Measurements from ENCODE around the gene SF1. TPM values are rescaled to one million over a fixed set of nuclear protein-coding genes. Genes with fewer than 3 reads are reported as not detected.
A peak's percentile ranks its signal among the peaks of the same experiment; 100 is the strongest.

The SF1 gene
- total RNA-seq, 2 donors from 2014 or later: 150 to 470 TPM

DNA sequence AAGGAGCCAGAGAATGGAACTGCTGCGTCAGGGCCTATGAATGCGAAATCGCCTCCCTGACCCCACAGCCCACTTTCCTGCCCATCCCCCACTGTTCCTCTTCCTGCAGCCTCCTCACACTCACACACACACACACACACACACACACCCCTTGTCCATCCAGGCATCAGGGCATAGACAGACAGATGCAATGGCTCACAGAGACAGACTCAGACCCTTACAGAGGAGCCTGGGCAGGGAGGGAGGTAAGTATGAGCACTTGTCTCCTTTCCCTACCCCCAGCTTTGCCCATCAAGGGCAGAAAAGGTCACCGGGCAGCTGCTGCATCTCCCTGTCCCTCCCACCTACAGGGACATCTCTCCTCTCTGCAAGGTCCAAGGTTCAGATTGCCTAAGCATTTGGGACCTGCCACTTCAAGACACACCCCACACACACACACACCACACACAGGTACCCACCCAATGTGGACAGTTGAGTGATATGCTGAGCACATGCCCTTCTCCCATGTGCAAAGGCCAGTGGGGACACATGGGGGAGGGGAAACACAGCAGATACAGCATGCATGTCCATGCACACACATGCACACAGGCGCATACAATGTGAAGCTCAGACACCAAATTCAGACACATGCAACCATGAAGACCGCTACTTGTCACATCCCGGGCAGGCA, 53.3 kb downstream of the SF1 start:
- Histone ChIP-seq H3K4me3 (no peak overlapping the region), H3K27ac (no peak overlapping the region), H3K27me3 (peaks cover 0 to 3% of the 10 kb centered on the region in 2 donors), H3K36me3 (replicated peaks in 1 of 2; ENCODE audit: insufficient read depth in 1 of 2, low read depth in 2 of 2) (no peaks in the 10 kb centered on the region), H3K9me3 (no peaks in the 10 kb centered on the region), H3K4me1 (peaks cover 7% of the 10 kb centered on the region)
- DNase-seq (no peak), ATAC-seq (no peak)
- intact Hi-C loops (cut with DNase I): no loop called here
- TF ChIP-seq, protein P1, sequence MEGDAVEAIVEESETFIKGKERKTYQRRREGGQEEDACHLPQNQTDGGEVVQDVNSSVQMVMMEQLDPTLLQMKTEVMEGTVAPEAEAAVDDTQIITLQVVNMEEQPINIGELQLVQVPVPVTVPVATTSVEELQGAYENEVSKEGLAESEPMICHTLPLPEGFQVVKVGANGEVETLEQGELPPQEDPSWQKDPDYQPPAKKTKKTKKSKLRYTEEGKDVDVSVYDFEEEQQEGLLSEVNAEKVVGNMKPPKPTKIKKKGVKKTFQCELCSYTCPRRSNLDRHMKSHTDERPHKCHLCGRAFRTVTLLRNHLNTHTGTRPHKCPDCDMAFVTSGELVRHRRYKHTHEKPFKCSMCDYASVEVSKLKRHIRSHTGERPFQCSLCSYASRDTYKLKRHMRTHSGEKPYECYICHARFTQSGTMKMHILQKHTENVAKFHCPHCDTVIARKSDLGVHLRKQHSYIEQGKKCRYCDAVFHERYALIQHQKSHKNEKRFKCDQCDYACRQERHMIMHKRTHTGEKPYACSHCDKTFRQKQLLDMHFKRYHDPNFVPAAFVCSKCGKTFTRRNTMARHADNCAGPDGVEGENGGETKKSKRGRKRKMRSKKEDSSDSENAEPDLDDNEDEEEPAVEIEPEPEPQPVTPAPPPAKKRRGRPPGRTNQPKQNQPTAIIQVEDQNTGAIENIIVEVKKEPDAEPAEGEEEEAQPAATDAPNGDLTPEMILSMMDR (IDR thresholded peaks at IDR 0.05): no peak
- no peak for TF ChIP-seq POLR2A (IDR thresholded peaks at IDR 0.05)
- 65 to 77% methylated on average over 7 of the region's 7 CpGs for WGBS, 2 donors

DNA sequence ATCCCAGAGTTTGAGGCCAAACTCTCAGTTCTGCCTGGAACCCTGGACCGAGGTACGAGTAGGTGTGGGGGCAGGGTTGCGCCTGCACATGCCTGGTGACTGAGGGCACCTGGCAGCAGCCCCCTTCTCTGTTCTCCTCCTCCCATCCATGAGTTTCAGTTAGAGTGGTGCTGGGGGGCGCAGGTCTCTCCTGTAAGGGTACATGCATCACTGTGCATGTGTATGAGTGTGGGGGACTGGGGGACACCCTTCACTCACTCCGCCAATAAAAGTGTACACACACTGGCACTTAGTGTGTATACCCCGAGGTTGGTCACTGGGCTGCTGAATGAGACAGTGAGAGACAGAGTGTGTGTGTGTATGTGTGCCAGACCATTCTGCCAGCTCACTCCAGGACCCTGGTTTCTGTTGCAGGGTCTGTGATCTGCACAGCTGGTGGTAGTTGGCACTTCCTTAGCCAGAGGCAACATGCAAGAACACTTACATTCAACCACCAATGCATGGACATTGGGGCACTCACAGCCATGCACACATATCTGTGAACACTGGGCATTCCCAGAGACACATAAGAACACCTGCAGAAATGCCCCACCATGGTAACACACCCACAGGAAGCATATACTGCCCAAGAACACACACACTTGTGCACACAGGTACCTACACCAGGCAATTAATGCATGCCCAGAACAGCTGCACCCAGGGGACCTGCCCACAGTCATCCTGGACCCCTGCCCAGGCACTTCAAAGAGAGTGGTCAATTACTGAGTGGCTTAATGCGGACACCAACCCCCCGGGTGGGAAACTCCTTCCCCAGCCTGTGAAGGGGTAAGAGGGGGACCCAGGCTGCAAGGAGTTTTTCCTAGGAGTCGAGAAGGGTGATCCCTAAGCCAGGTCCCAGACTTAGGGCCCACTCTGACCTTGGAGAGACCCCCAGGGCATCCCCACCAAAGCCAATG, 54.2 kb downstream of the SF1 start:
- Histone ChIP-seq H3K27me3 (peaks cover 0 to 3% of the 10 kb centered on the region in 2 donors), H3K27ac (no peak overlapping the region), H3K4me1 (peaks cover 7% of the 10 kb centered on the region), H3K4me3 (no peak overlapping the region), H3K36me3 (replicated peaks in 1 of 2; ENCODE audit: insufficient read depth in 1 of 2, low read depth in 2 of 2) (no peaks in the 10 kb centered on the region), H3K9me3 (no peaks in the 10 kb centered on the region)
- no peak for TF ChIP-seq POLR2A (IDR thresholded peaks at IDR 0.05)
- TF ChIP-seq, protein P1 (IDR thresholded peaks at IDR 0.05): no peak
- 52 to 56% methylated on average over 8 to 9 of the region's 9 CpGs for WGBS, 2 donors
- intact Hi-C loops (cut with DNase I): no loop called here
- ATAC-seq (no peak), DNase-seq (no peak)

DNA sequence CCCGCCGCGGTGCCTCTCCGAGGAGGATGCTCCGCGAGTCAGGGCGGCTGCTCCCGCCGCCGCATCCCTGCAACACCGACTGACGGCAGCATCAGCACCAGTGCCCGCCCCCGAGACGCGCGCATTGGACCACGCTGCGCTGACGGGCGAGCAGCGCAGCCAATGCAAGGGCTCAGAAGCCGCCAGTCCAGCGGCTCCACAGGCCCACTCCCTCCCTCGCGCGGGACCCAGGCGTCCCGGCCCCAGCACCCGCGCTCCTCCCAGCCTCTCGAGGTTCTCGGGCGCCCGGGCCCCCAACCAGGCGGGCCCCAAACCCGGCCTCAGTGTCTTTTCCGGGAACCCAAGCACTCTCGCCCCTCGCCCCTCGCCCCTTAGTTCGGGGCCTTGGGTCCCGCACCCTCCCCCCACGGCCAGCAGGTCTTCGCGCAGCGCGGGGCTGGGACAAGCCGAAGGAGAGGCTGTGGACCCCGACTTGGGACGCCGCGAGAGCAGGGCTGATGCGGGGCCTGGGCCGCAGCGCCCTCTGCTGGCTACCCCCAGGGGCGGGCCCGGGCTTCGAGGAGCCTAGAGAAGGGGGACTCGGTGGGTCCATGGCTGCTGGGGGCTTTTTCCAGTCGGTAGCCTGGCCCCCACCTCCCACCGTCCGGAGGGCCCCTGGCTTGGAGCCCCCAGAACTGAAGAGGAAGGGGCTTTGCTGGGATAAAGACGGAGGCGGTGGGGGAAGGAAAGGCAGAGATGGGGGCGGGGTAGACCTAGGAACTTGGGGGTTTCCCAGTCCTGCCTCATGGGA, 55.0 kb downstream of the SF1 start, which contains the start of gene NRXN2:
NRXN2 (minus strand) TSS at position 81 of the 790 bp plus-strand sequence. CDS start 9,498 bp downstream, outside the sequence.
- ATAC-seq: peak; percentile 93
- Histone ChIP-seq H3K36me3 (replicated peaks in 1 of 2; ENCODE audit: insufficient read depth in 1 of 2, low read depth in 2 of 2) (no peaks in the 10 kb centered on the region), H3K27ac (no peak within 1 kb of the TSS), H3K27me3 (peaks cover 0 to 3% of the 10 kb centered on the region in 2 donors), H3K4me3 (peak within 1 kb of the TSS; percentile 44 to 80), H3K9me3 (no peaks in the 10 kb centered on the region), H3K4me1 (peaks cover 7% of the 10 kb centered on the region)
- intact Hi-C loops (cut with DNase I): no loop called here
- WGBS, 2 donors: 0% methylated on average over 6 to 58 of the region's 66 CpGs
- TF ChIP-seq, protein P1 (IDR thresholded peaks at IDR 0.05): peak; percentile 79 to 97 (median 85)
- no peak for TF ChIP-seq POLR2A (IDR thresholded peaks at IDR 0.05)
- DNase-seq: peak; percentile 81 to 84 (median 82)

DNA sequence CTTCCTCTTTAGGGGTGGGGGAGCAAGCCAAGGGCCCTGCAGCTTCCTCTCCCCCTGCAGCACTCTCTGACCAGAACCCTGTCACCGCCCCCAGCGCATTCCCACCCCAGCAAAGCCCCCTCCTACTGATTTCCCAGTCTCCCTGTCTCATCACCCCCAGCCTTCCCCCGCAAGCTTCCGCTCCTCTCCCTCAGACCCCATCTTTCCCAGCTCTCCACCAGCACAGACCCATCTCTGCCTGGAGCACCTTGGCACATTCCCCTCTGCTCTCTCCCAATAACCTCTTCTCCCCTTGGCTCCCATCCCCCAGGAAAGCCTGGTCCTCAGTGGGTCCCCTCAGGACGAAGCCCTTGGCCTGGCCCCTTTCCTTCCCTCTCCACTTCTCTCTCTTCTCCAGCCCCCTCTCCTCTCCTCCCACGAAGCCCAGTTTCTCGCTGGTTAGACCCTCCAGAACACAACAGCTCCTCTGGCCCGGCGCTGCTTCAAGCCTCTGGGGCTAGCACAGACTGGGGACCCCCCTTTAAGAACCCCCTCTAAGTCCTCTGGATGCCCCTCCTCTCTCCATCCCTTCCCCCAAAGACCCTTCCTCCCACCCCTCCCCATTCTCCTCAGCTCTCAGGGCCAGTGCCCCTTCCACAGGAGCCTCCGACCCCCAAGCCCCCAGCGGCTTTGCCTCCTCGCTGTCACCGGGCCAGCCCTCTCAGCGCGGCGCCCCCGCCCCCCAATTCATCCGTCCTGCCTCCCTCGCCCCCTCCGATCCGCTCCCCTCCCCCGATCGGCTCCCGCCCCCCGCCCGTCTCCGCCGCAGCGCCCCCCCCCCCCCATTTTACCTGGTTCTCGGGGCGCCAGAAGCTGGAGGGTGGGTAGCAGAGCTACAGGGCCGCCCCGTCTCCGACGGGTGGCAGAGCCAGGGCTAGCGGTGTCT, 55.9 kb downstream of the SF1 start:
- H3K4me3 ChIP-seq: no peak overlapping the region
- WGBS, 2 donors: 7 to 15% methylated on average over 22 to 27 of the region's 36 CpGs
- H3K27me3 ChIP-seq: peaks cover 0 to 3% of the 10 kb centered on the region in 2 donors
- no peak for TF ChIP-seq POLR2A (IDR thresholded peaks at IDR 0.05)
- TF ChIP-seq, protein P1 (IDR thresholded peaks at IDR 0.05): no peak
- no peaks in the 10 kb centered on the region for H3K9me3 ChIP-seq
- H3K36me3 ChIP-seq (replicated peaks in 1 of 2; ENCODE audit: insufficient read depth in 1 of 2, low read depth in 2 of 2): no peaks in the 10 kb centered on the region
- H3K27ac ChIP-seq: no peak overlapping the region
- intact Hi-C loops (cut with DNase I): no loop called here
- no peak for DNase-seq
- no peak for ATAC-seq
- H3K4me1 ChIP-seq: peaks cover 7% of the 10 kb centered on the region
